ENCODE data around the gene SLTM.
"Not testable (repeated sequence)": the region's sequence is repeated elsewhere in the genome, so short reads cannot be mapped to it uniquely, and the experiment has no call there.

Gene SLTM

DNA sequence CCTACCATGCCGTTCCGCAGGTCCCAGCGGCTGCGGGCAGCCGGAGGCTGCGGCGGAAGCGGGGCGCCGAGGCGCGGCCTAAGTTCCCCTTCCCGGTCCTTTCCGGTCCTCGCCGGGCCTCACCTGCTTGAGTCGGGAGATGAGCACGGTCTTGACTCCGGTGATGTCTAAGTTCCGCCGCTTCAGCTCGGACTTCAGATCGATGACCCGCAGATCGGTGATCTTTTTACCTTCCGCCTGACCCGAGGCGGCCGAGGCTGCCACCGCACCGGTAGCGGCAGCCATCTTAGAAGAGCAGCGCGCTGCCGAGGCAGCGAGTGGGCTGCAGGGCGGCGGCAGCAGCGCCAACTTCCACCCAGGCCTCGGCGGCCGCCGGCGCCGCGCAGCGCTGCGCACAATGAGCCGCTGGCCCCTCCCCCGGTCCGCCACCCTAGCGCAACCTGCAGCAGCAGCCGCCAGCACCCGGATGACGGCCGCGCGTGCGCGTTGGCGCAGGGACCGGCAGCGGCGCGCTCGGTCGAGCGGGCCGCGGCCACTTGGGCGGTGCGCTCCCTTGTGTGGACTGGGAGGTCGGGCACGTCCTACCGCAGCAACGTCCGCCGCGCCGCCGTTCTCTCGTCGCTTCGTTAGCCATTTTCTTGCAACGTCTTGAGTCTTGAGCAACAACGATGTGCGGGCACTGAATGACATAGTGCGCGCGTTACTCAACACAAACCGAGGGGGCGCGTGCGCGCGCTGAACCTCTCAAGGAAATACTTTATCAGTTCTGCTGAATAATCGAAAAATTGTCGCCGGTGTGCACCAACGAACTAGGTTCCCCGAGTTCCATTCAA is at the start of gene SLTM:
Gene SLTM (minus strand): TSS at position 399 of the 833 bp plus-strand sequence. CDS start 114 bp downstream, at position 285.
- peak; percentile 95 for DNase-seq

GRCh38 chr15:58983261-58983660 is 49.8 kb upstream of the SLTM start:
- DNase-seq = no peak

- no peak for DNase-seq
Observed at GRCh38 chr15:58981808-58982475, 48.5 kb upstream of the SLTM start.

DNA sequence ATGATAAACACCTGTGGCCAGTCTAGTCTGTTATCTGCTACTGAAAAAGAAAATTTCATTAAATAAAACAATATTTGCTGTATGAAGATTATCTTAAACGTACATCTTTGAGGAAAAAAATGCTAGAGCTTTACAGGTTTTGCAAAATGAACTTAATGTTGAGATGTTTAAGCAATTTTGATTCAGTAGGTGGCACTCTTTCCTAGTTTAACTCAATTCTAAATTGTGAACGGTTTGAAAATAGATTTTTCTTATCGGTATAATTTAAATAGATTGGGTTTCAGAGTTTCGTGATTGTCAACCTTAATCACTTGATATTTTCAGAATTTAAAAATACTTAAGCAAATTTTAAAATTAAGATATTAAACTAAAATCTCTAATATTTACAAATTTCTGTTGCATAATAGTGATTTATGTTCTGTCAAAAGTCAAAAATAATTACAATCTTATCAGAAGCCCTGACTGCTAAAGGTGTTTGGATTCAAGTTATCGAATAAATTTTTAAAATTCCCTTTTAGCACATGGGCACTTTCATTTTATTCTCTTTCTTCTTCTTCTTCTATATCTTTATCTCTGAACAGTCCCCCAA is 47.0 kb upstream of the SLTM start:
- peak; percentile 28 for DNase-seq

DNA sequence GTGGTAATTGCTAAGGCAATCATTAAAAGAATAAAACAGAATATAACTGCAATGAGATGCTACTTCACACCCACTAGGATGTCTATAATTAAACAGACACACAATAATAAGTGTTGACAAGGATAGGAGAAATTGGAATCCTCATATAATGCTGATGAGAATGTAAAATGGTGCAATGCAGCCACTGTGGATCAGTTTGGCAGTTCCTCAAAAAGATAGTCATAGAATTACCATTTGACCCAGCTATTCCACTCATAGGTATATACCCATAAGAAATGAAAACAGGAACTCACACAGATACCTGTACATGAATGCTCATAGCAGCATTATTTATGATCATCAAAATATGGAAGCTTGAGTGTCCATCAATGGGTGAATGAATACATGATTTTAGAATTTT is 44.4 kb upstream of the SLTM start:
- DNase-seq = no peak

DNA sequence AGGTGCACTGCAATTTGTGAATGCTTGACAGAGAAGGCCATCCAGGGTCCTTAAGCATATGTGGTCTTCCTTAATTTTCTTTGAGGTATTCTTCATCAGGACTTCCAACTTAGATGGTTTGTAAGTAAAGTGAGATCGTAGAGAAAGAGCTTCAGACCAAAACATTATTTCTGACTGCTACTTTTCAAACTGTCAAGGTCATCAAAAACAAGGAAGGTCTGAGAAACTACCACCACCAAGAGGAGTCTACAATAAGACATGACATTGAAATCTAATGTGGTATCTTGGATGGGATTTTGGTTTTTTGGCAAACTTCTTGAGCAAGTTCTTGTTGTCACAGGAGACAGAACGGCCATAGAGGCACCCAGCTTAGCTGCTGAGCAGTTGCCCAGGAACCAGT is 34.0 kb upstream of the SLTM start:
- no peak for DNase-seq

- DNase-seq = no peak
Observed at GRCh38 chr15:58966698-58967097, 33.2 kb upstream of the SLTM start.

DNA sequence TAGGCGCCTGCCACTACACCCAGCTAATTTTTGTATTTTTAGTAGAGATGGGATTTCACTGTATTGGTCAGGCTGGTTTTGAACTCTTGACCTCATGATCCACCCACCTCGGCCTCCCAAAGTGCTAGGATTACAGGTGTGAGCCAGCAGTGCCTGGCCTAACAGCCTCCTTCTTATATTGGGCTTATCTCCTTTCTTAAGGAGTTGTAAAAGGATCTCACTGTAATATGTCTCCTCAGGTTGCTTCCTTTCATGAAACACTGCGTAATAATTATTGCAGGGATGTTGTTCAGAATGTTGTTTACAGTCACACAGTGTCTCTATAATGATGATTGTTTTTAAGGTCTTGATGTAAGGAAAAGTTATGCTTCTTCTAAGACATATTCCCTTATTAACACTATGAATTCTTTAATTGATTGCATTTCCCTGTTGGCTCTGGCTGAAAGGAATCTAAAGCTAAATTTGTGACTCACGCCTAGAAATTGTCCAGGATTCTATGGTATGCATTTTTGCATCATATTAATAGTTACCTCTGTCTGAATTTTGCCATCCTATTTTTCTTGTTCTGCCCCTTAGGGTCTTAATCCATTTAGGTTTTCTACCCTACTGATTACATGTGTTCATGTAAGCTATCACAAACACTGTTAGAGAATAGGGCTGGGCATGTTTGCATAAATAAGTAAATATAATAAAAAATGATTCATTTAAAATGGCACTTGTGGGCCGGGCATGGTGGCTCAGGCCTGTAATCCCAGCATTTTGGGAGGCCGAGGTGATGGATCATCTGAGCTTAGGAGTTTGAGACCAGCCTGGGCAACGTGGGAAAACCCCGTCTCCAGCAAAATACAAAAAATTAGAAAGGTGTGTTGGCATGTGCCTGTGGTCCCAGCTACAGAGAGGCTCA is 29.4 kb upstream of the SLTM start:
- DNase-seq = no peak

DNA sequence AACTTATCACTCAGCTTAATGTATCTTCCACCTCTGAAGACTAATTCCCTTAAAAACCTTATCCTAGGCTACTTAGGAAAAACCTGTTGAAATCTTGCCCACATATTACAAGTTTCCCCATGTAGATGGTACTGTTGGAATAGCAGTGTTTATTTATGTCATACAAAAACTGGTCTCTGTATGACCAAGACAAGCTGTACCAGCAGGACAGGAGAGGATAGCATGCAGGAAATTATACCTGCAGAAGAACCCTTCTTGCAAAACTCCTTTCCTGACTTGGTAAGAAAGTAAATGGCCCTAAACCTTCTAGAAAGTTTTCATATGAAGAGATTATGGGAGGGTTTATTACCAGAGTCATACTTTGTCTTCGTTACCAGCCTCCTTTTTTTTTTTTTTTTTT is 28.7 kb upstream of the SLTM start:
- DNase-seq = no peak

GRCh38 chr15:58958811-58959210 is 25.3 kb upstream of the SLTM start:
- no peak for DNase-seq

DNA sequence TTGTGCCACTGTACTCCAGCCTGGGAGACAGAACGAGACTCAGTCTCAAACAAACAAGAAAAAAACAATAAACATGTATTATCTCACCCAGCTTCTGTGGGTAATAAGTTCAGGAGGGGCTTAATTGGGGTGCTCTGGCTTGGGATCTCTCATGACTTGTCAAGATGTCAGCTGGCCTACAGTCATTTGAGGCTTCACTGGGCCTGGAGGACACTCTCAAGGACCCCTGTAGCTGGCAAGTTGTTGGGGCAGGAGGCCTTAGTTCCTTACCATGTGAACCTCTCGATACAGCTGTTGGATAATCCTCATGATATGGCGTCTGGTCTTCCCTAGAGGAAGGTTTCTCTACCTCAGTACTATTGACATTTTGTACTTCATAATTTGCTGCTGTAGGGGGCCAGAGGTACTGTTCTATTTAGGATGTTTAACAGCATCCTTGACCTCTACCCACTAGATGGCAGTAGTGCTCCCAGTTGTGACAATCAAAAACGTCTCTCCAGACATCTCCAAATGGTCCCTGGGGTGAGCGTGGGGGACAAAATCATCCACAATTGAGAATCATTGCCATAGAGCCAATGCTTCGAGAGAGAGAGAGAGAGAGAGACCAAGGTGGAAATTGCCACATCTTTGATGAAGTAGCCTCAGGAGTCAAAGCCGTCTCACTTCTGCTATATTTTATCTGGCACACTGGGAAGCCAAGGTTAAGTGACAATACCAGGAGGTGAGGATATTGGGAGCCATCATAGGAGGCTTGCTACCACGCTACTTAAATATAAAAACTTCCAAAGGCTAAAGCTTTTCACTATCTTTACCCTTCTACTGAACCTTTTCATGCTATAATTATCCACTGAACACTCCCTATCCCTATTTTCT is 23.9 kb upstream of the SLTM start:
- DNase-seq = peak; percentile 88

DNA sequence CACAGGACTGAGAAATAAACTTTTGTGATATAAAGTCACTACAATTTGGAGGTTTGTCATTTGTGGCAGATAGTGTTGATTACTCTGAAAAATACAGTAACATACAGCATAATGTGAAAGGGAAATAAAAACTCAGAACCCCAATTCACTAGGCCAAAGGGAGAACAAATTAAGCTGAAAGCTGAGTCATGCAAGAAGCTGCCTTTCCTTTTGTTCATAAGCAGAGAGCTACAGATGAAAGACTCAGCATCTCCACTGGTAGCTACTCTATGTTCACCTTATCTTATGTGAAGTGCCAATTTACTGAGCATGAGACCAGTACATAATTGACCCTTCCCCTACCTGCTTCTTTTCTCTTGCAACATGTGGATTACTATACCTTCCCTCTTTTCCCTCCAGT is 19.3 kb upstream of the SLTM start:
- DNase-seq = no peak

- peak; percentile 11 for DNase-seq
Observed at GRCh38 chr15:58951388-58952007, 18.0 kb upstream of the SLTM start.

DNA sequence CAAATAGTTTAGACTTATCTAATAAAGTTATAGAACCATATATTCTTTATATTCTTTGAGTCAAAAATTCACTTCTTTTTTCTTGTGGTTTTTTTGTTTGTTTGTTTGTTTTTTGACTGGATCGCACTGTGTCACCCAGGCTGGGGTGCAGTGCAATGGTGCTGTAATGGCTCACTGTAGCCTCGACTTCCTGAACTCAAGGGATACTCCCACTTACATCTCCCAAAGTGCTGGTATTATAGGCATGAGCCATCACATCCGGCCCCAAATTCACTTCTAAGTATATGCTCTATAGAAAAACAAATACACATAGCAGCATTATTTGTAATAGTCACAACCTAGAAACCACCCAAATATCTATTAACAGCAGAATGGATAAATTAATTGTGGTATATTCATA is 13.7 kb upstream of the SLTM start:
- no peak for DNase-seq

- DNase-seq = not testable (repeated sequence)
Observed at GRCh38 chr15:58934974-58935373, 1.5 kb upstream of the SLTM start.

GRCh38 chr15:58934521-58934920 is 1.0 kb upstream of the SLTM start:
- DNase-seq = peak; percentile 98

- DNase-seq = no peak
Observed at GRCh38 chr15:58934114-58934447, 602 bp upstream of the SLTM start.

- DNase-seq = peak; percentile 64
Observed at GRCh38 chr15:58932710-58933280, 684 bp downstream of the SLTM start.

DNA sequence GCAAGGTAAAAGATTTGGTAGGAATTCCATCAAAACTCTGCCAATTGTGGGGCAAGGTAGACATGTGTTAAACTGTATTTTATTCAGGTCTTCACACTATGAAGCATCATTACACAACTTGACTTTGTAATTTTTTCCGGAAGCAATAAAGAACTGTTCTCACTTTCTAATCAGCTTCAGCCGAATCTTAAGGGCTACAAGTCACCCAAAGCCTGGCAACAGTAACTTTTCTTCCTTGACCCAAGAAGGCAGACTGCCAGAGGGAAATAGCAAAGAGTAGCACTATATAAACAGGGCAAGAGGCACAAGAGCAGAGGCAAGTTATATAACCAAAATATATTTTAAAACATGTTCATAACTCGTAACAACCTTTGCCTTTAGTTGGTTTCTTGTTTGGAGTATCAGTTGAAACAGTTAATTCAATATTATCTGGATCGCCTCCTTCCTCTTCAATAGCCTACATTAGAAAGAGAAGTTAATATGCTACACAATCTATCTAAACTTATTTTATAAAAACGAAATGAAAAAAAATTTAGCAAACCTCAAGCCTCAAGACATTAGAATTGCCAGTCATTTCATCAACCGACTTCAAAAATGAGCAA is 1.4 kb downstream of the SLTM start:
- peak; percentile 19 for DNase-seq

DNA sequence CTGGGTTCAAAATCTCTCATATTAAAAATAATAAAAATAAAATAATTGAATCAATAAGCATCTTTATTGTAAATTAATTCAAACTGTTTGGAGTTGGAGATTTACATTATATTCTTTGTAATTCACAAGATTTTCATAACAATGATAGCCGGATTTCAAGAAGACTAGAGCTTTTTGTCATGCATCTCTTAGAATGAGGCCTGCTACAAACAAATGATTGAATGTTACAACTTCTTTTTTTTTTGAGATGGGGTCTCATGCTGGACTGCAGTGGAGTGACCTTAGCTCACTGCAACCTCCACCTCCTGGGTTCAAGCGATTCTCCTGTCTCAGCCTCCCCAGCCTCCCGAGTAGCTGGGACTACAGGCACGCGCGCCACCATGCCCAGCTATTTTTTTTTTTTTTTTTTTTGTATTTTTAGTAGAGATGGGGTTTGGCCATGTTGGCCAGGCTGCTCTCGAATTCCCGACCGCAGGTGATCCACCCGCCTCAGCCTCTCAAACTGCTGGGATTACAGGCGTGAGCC is 3.5 kb downstream of the SLTM start:
- DNase-seq = no peak

DNA sequence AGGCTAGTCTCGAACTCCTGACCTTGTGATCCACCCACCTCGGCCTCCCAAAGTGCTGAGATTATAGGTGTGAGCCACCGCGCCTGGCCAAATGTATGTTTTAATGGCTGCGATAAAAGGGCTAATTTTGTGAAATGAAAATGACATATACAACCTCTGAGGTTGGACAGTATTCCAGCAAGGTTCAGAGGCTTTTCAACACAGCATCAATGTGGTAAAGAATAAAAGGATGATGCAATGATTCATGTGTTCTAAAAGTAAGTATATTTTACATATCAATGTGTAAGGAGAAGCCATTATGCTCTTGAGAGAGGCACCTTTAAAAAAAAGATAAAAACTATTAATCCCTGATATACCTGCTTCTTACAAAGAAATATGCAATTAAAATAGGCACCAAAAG is 6.7 kb downstream of the SLTM start:
- DNase-seq = no peak
